HUES64 (cell line): ENCODE measurements around the gene IGSF11.

Experiments
- H3K27ac ChIP-seq: 2 replicates; pipeline ENCODE4 v1.7.0; 2013; ENCODE audit warnings: low read depth, low read length, inconsistent platforms
- H3K27me3 ChIP-seq: 2 replicates; pipeline ENCODE4 v1.6.1; 2013; ENCODE audit warnings: mild to moderate bottlenecking, low read length; ENCODE audit not compliant: insufficient read depth
- H3K36me3 ChIP-seq: 2 replicates; pipeline ENCODE4 v1.6.1; 2013; ENCODE audit warnings: mild to moderate bottlenecking, low read length; ENCODE audit not compliant: insufficient read depth
- H3K4me1 ChIP-seq: 2 replicates; pipeline ENCODE4 v1.6.1; 2013; ENCODE audit warnings: mild to moderate bottlenecking, low read length, moderate library complexity; ENCODE audit not compliant: insufficient read depth
- H3K4me3 ChIP-seq: 2 replicates; pipeline ENCODE4 v1.5.1; 2013; ENCODE audit warnings: mild to moderate bottlenecking, low read length, moderate library complexity
- H3K9ac ChIP-seq: 2 replicates; pipeline ENCODE4 v1.6.1; 2013; ENCODE audit warnings: mild to moderate bottlenecking, low read depth, low read length
- H3K9me3 ChIP-seq: 2 replicates; pipeline ENCODE4 v1.6.1; 2013; ENCODE audit warnings: low read depth, low read length; ENCODE audit not compliant: insufficient read depth
- WGBS: fragments of 150-250, 120-280 bp; methylation state at CpG from one replicate; pipeline ENCODE4 v1.1.7; 2013; ENCODE audit warnings: missing lambda C conversion rate; 5-methylcytosine and 5-hydroxymethylcytosine counted together

IGSF11 gene

GRCh38 chr3:119033393-119034255 lies 1.0 kb downstream of the IGSF11 start:
- Histone ChIP-seq H3K27me3 (peaks cover 36% of the 10 kb centered on the region), H3K4me1 (peaks cover 14% of the 10 kb centered on the region), H3K9ac (peak overlapping the region; percentile 48), H3K9me3 (no peaks in the 10 kb centered on the region), H3K4me3 (peak overlapping the region; percentile 72), H3K27ac (no peak overlapping the region), H3K36me3 (no peaks in the 10 kb centered on the region)
- 49% methylated on average over 10 of the region's 14 CpGs for WGBS

GRCh38 chr3:119025171-119025795 lies 9.4 kb downstream of the IGSF11 start:
- Histone ChIP-seq H3K4me1 (no peaks in the 10 kb centered on the region), H3K27me3 (no peaks in the 10 kb centered on the region), H3K4me3 (no peak overlapping the region), H3K9ac (no peak overlapping the region), H3K27ac (no peak overlapping the region), H3K36me3 (no peaks in the 10 kb centered on the region), H3K9me3 (no peaks in the 10 kb centered on the region)
- 96% methylated on average over 3 of the region's 3 CpGs for WGBS

- Histone ChIP-seq H3K27ac (no peak overlapping the region), H3K36me3 (no peaks in the 10 kb centered on the region), H3K27me3 (no peaks in the 10 kb centered on the region), H3K4me3 (no peak overlapping the region), H3K9ac (no peak overlapping the region), H3K4me1 (peaks cover 4% of the 10 kb centered on the region; the same call in 1 of the 2 replicates), H3K9me3 (no peaks in the 10 kb centered on the region)
- 29% methylated on average over 3 of the region's 4 CpGs for WGBS
Measured at GRCh38 chr3:119019767-119020518, 14.7 kb downstream of the IGSF11 start.

- no peak overlapping the region for H3K27ac ChIP-seq
- H3K9ac ChIP-seq, result no peak overlapping the region
- no peaks in the 10 kb centered on the region for H3K9me3 ChIP-seq
- WGBS, result 80% methylated on average over 1 of the region's 1 CpG
- peaks cover 4% of the 10 kb centered on the region; the same call in 1 of the 2 replicates for H3K4me1 ChIP-seq
- no peak overlapping the region for H3K4me3 ChIP-seq
- H3K27me3 ChIP-seq, result no peaks in the 10 kb centered on the region
- H3K36me3 ChIP-seq, result no peaks in the 10 kb centered on the region
Measured at GRCh38 chr3:119018690-119019463, 15.8 kb downstream of the IGSF11 start.

GRCh38 chr3:119015942-119016341 lies 18.7 kb downstream of the IGSF11 start:
- 96% methylated on average over 2 of the region's 2 CpGs for WGBS
- Histone ChIP-seq H3K27ac (no peak overlapping the region), H3K27me3 (no peaks in the 10 kb centered on the region), H3K9ac (no peak overlapping the region), H3K4me1 (peaks cover 4% of the 10 kb centered on the region; the same call in 1 of the 2 replicates), H3K9me3 (no peaks in the 10 kb centered on the region), H3K4me3 (no peak overlapping the region), H3K36me3 (no peaks in the 10 kb centered on the region)

- WGBS, result 91% methylated on average over 3 of the region's 3 CpGs
Measured at GRCh38 chr3:119013951-119014350, 20.7 kb downstream of the IGSF11 start.

GRCh38 chr3:119011528-119011927 lies 23.1 kb downstream of the IGSF11 start:
- 93% methylated on average over 1 of the region's 1 CpG for WGBS
- Histone ChIP-seq H3K4me3 (no peak overlapping the region), H3K9me3 (peaks cover 15% of the 10 kb centered on the region), H3K36me3 (no peaks in the 10 kb centered on the region), H3K27me3 (no peaks in the 10 kb centered on the region), H3K4me1 (no peaks in the 10 kb centered on the region), H3K9ac (no peak overlapping the region), H3K27ac (no peak overlapping the region)

More at GRCh38 chr3:119013951-119014350, 20.7 kb downstream of the IGSF11 start:
- no peaks in the 10 kb centered on the region for H3K4me1 ChIP-seq
- no peak overlapping the region for H3K9ac ChIP-seq
- no peak overlapping the region for H3K4me3 ChIP-seq
- H3K27ac ChIP-seq, result no peak overlapping the region
- no peaks in the 10 kb centered on the region for H3K27me3 ChIP-seq
- no peaks in the 10 kb centered on the region for H3K36me3 ChIP-seq
- no peaks in the 10 kb centered on the region for H3K9me3 ChIP-seq

- Histone ChIP-seq H3K9ac (no peak overlapping the region), H3K4me3 (no peak overlapping the region), H3K27me3 (no peaks in the 10 kb centered on the region), H3K4me1 (no peaks in the 10 kb centered on the region), H3K27ac (no peak overlapping the region), H3K9me3 (no peaks in the 10 kb centered on the region), H3K36me3 (no peaks in the 10 kb centered on the region)
- WGBS, result 80% methylated on average over 2 of the region's 2 CpGs
Measured at GRCh38 chr3:118997190-118997589, 37.5 kb downstream of the IGSF11 start.

- Histone ChIP-seq H3K27me3 (no peaks in the 10 kb centered on the region), H3K4me3 (no peak overlapping the region), H3K9me3 (no peaks in the 10 kb centered on the region), H3K36me3 (no peaks in the 10 kb centered on the region), H3K27ac (no peak overlapping the region), H3K9ac (no peak overlapping the region), H3K4me1 (peaks cover 46% of the 10 kb centered on the region)
- 91% methylated on average over 3 of the region's 3 CpGs for WGBS
Measured at GRCh38 chr3:118991775-118992174, 42.9 kb downstream of the IGSF11 start.

GRCh38 chr3:118990823-118991560 lies 43.7 kb downstream of the IGSF11 start:
- Histone ChIP-seq H3K9me3 (no peaks in the 10 kb centered on the region), H3K36me3 (no peaks in the 10 kb centered on the region), H3K4me3 (no peak overlapping the region), H3K27ac (no peak overlapping the region), H3K4me1 (peaks cover 49% of the 10 kb centered on the region), H3K9ac (no peak overlapping the region), H3K27me3 (no peaks in the 10 kb centered on the region)
- WGBS, result 86% methylated on average over 3 of the region's 3 CpGs
